H9 (cell line): ENCODE results near the gene RAB7B. TPM values are rescaled to one million over a fixed set of nuclear protein-coding genes. Genes with fewer than 3 reads are reported as not detected.
A peak's percentile ranks its signal among the peaks of the same experiment; 100 is the strongest.

ENCODE experiments used
- DNase-seq: peaks from one replicate; pipeline ENCODE4 v3.0.0-alpha.2; 2017
- H2AFZ ChIP-seq: one replicate; pipeline ENCODE4 v1.6.1; 2013; ENCODE audit warnings: mild to moderate bottlenecking, low read length, control low read depth, moderate library complexity
- H2AK5ac ChIP-seq: 2 replicates; pipeline ENCODE4 v1.6.1; 2013; ENCODE audit warnings: low read length, control low read depth, mixed read lengths; ENCODE audit not compliant: insufficient read length
- H2BK120ac ChIP-seq: one replicate; pipeline ENCODE4 v1.6.1; 2013; ENCODE audit warnings: low read depth, mild to moderate bottlenecking, low read length, control low read depth, inconsistent platforms; ENCODE audit not compliant: poor library complexity, severe bottlenecking
- H2BK12ac ChIP-seq: 2 replicates; pipeline ENCODE4 v1.6.1; 2013; ENCODE audit warnings: low read length, control low read depth, mixed read lengths, low read depth; ENCODE audit not compliant: insufficient read length
- H2BK15ac ChIP-seq: 2 replicates; pipeline ENCODE4 v1.6.1; 2013; ENCODE audit warnings: low read depth, low read length, control low read depth
- H2BK20ac ChIP-seq: one replicate; pipeline ENCODE4 v1.6.1; 2013; ENCODE audit warnings: low read depth, mild to moderate bottlenecking, low read length, control low read depth, inconsistent platforms; ENCODE audit not compliant: poor library complexity, severe bottlenecking
- H2BK5ac ChIP-seq: 2 replicates; pipeline ENCODE4 v1.6.1; 2013; ENCODE audit warnings: low read length, control low read depth, mixed read lengths; ENCODE audit not compliant: insufficient read length
- H3K14ac ChIP-seq: 2 replicates; pipeline ENCODE4 v1.6.1; 2013; ENCODE audit warnings: low read length, control low read depth; ENCODE audit not compliant: insufficient read depth
- H3K18ac ChIP-seq: 2 replicates; pipeline ENCODE4 v1.6.1; 2013; ENCODE audit warnings: low read depth, mild to moderate bottlenecking, mixed read lengths, low read length, control low read depth; ENCODE audit not compliant: insufficient read length
- H3K23ac ChIP-seq: 2 replicates; pipeline ENCODE4 v1.6.1; 2013; ENCODE audit warnings: low read length, control low read depth, mixed read lengths, low read depth; ENCODE audit not compliant: insufficient read length
- H3K23me2 ChIP-seq: 2 replicates; pipeline ENCODE4 v1.6.1; 2013; ENCODE audit warnings: low read depth, mild to moderate bottlenecking, mixed read lengths, low read length, control low read depth; ENCODE audit not compliant: insufficient read length, poor library complexity, severe bottlenecking
- H3K27ac ChIP-seq: 2 replicates; pipeline ENCODE4 v1.5.1; 2013; ENCODE audit warnings: low read length, control low read depth, mixed read lengths, low read depth; ENCODE audit not compliant: insufficient read length
- H3K27me3 ChIP-seq: 2 replicates; pipeline ENCODE4 v1.6.1; 2013; ENCODE audit warnings: low read length, control low read depth, inconsistent platforms; ENCODE audit not compliant: insufficient read depth
- H3K4ac ChIP-seq: 2 replicates; pipeline ENCODE4 v1.6.1; 2013; ENCODE audit warnings: low read depth, mild to moderate bottlenecking, control low read depth, inconsistent platforms, low read length, moderate library complexity
- H3K4me1 ChIP-seq: 2 replicates; pipeline ENCODE4 v1.6.1; 2013; ENCODE audit warnings: low read length, control low read depth, inconsistent platforms; ENCODE audit not compliant: insufficient read depth
- H3K4me2 ChIP-seq: 2 replicates; pipeline ENCODE4 v1.6.1; 2013; ENCODE audit warnings: low read length, control low read depth, mixed read lengths; ENCODE audit not compliant: insufficient read length, insufficient read depth
- H3K56ac ChIP-seq: 2 replicates; pipeline ENCODE4 v1.6.1; 2013; ENCODE audit warnings: low read depth, mild to moderate bottlenecking, mixed read lengths, low read length, control low read depth; ENCODE audit not compliant: insufficient read length
- H3K79me1 ChIP-seq: 2 replicates; pipeline ENCODE4 v1.6.1; 2013; ENCODE audit warnings: low read depth, mild to moderate bottlenecking, moderate library complexity, low read length, control low read depth, inconsistent platforms; ENCODE audit not compliant: insufficient read depth, poor library complexity, severe bottlenecking
- H3K79me2 ChIP-seq: 2 replicates; pipeline ENCODE4 v1.6.1; 2013; ENCODE audit warnings: low read length, control low read depth, inconsistent platforms; ENCODE audit not compliant: insufficient read depth
- H3K9ac ChIP-seq: 2 replicates; pipeline ENCODE4 v1.6.1; 2013; ENCODE audit warnings: low read length, control low read depth, mixed read lengths; ENCODE audit not compliant: insufficient read length; ENCODE audit errors: extremely low read depth
- H3K9me3 ChIP-seq: one replicate; pipeline ENCODE4 v1.6.1; 2013; ENCODE audit warnings: low read depth, low read length, inconsistent platforms; ENCODE audit not compliant: control insufficient read depth
- H3T11ph ChIP-seq: one replicate; pipeline ENCODE4 v1.6.1; 2013; ENCODE audit warnings: mild to moderate bottlenecking, low read length, control low read depth, inconsistent platforms
- H4K20me1 ChIP-seq: one replicate; pipeline ENCODE4 v1.6.1; 2013; ENCODE audit not compliant: control insufficient read depth, insufficient read length, insufficient read depth
- H4K5ac ChIP-seq: 2 replicates; pipeline ENCODE4 v1.6.1; 2013; ENCODE audit warnings: low read depth, mild to moderate bottlenecking, mixed read lengths, low read length, control low read depth; ENCODE audit not compliant: insufficient read length
- H4K8ac ChIP-seq: replicated peaks from 2 replicates; pipeline ENCODE4 v1.6.1; 2013; ENCODE audit warnings: low read length, control low read depth, mixed read lengths, low read depth; ENCODE audit not compliant: insufficient read length
- H4K91ac ChIP-seq: 2 replicates; pipeline ENCODE4 v1.6.1; 2013; ENCODE audit warnings: low read depth, mild to moderate bottlenecking, moderate library complexity, mixed read lengths, low read length, control low read depth; ENCODE audit not compliant: insufficient read length
- H3K27ac Mint-ChIP-seq, 3 experiments: 2 replicates in 2 of 3; 3 replicates in 1 of 3; pipeline ENCODE4 v1.8.0; 2020 to 2021; ENCODE audit warnings: mixed read lengths in 3 of 3, mild to moderate bottlenecking in 1 of 3, moderate library complexity in 1 of 3
- H3K27me3 Mint-ChIP-seq: 2 replicates; pipeline ENCODE4 v1.8.0; 2021; ENCODE audit warnings: low read depth, mild to moderate bottlenecking, moderate library complexity, mixed read lengths
- H3K36me3 Mint-ChIP-seq, 3 experiments: 2 replicates in 2 of 3; 3 replicates in 1 of 3; pipeline ENCODE4 v1.8.0; 2020 to 2021; ENCODE audit warnings: low read depth in 3 of 3, mixed read lengths in 3 of 3; ENCODE audit not compliant: insufficient read depth in 1 of 3
- H3K4me1 Mint-ChIP-seq, 2 experiments: 2 replicates each; pipeline ENCODE4 v1.8.0; 2020; ENCODE audit warnings: mixed read lengths in 2 of 2
- H3K4me3 Mint-ChIP-seq, 2 experiments: 2 replicates in 1 of 2; 3 replicates in 1 of 2; pipeline ENCODE4 v1.8.0; 2020 to 2021; ENCODE audit warnings: mild to moderate bottlenecking in 2 of 2, mixed read lengths in 2 of 2, moderate library complexity in 1 of 2
- H3K9me3 Mint-ChIP-seq, 2 experiments: 2 replicates in 1 of 2; 3 replicates in 1 of 2; pipeline ENCODE4 v1.8.0; 2020; ENCODE audit warnings: mild to moderate bottlenecking in 2 of 2, mixed read lengths in 2 of 2, moderate library complexity in 1 of 2
- CTCF ChIP-seq: fragments of 200-600 bp; sonication (generic); conservative IDR thresholded peaks from 3 replicates; pipeline ENCODE4 v1.8.0; 2021; ENCODE audit warnings: antibody characterized with exemption, mild to moderate bottlenecking
- WGBS: extraction: QIAGEN DNeasy Blood & Tissue Kit; methylation state at CpG from one replicate; pipeline ENCODE4 v1.1.7; 2013; ENCODE audit warnings: missing lambda C conversion rate, low lambda C conversion rate, mixed read lengths; ENCODE audit not compliant: insufficient read length; ENCODE audit errors: extremely low coverage; 5-methylcytosine and 5-hydroxymethylcytosine counted together
- total RNA-seq: library from RNA; stranded (reverse); gene quantifications from 2 replicates; pipeline ENCODE4 v1.2.1, GENCODE V29; 2021

Gene RAB7B
- total RNA-seq, 1 experiment from 2014 or later = 0.68 TPM

DNA sequence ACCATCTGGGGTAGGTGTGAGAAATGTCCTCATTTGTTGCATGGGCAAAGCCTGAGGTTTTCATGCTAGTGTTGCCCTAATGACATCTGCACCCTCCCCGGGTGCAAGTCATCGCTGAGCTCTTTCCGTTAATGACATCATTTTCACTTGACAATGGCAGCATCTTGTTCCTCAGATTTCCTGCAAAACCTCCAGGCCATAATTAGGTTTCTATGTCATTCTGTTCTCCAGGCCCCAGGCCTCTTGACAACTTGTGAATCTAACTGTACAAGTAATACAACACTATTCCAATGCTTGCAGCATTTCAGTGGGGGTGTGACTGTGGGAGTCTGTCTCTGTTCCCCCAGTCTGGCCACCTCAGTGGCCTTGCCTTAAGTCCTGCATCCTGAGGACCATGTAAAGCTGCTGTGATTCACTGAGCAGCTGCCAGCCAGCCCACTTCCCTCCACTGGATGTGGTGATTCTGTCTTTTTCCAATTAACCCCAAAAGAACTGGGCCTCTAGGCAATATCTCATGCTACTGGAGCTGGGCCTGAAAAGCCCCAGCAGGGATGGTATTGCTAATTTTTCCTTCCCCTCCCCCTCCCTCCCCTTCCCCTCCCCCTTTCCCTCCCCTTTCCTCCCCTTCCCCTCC lies 22.8 kb downstream of the RAB7B start:
- Mint-ChIP-seq H3K27me3 (peaks cover 2% of the 10 kb centered on the region), H3K4me1 (peaks cover 5 to 14% of the 10 kb centered on the region in 2 experiments), H3K27ac (0 out of 7 replicates have a peak overlapping the region, but pooled peaks of 1 of the 3 experiments have one; percentile 22), H3K36me3 (no peaks in the 10 kb centered on the region), H3K4me3 (no peak overlapping the region), H3K9me3 (no peaks in the 10 kb centered on the region)
- H3K79me2 ChIP-seq = no peaks in the 10 kb centered on the region
- H2BK15ac ChIP-seq = no peak overlapping the region
- no peak overlapping the region for H2AK5ac ChIP-seq
- H3K4ac ChIP-seq = no peak overlapping the region
- H3K9me3 ChIP-seq = no peaks in the 10 kb centered on the region
- H3K27me3 ChIP-seq = no peaks in the 10 kb centered on the region
- no peak overlapping the region for H2BK20ac ChIP-seq
- no peak overlapping the region for H2BK12ac ChIP-seq
- no peak overlapping the region for H2BK120ac ChIP-seq
- no peak for TF ChIP-seq CTCF
- no peak overlapping the region for H4K8ac ChIP-seq
- no peaks in the 10 kb centered on the region for H3K4me1 ChIP-seq
- no peaks in the 10 kb centered on the region for H4K20me1 ChIP-seq
- H3K18ac ChIP-seq = no peak overlapping the region
- H3K4me2 ChIP-seq = no peak overlapping the region
- no peak overlapping the region for H2BK5ac ChIP-seq
- H3K23me2 ChIP-seq = no peaks in the 10 kb centered on the region
- no peak overlapping the region for H4K91ac ChIP-seq
- DNase-seq = no peak
- no peaks in the 10 kb centered on the region for H3K79me1 ChIP-seq
- no peak overlapping the region for H3K14ac ChIP-seq
- no peak overlapping the region for H4K5ac ChIP-seq
- no peak overlapping the region for H3T11ph ChIP-seq
- no peak overlapping the region for H3K56ac ChIP-seq
- WGBS = no CpG with 5 or more reads among the region's 3 CpGs
- H3K9ac ChIP-seq = no peak overlapping the region
- no peak overlapping the region for H2AFZ ChIP-seq
- no peak overlapping the region for H3K23ac ChIP-seq
- H3K27ac ChIP-seq = no peak overlapping the region
